Measurements from ENCODE around the gene MED12L.

DNA sequence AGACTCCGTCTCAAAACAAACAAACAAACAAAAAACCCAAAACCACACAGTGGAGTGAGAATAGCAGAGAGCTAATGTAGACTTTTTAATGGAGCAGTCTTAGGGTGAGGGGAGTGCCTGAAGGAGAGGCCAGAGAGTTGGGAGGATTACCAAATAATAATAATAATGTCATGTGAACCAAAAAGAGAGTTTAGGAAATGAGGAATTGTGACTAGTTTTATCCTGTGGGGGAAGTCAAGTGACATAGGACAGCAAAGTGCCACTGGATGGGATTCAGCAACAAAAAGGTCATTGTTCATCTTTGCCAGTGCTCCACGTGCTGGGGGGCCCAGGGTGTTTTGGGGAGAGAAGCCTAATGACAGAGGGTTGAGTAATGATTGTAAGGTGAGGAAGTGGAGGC lies 218.3 kb downstream of the MED12L start:
- TF ChIP-seq, protein P1, sequence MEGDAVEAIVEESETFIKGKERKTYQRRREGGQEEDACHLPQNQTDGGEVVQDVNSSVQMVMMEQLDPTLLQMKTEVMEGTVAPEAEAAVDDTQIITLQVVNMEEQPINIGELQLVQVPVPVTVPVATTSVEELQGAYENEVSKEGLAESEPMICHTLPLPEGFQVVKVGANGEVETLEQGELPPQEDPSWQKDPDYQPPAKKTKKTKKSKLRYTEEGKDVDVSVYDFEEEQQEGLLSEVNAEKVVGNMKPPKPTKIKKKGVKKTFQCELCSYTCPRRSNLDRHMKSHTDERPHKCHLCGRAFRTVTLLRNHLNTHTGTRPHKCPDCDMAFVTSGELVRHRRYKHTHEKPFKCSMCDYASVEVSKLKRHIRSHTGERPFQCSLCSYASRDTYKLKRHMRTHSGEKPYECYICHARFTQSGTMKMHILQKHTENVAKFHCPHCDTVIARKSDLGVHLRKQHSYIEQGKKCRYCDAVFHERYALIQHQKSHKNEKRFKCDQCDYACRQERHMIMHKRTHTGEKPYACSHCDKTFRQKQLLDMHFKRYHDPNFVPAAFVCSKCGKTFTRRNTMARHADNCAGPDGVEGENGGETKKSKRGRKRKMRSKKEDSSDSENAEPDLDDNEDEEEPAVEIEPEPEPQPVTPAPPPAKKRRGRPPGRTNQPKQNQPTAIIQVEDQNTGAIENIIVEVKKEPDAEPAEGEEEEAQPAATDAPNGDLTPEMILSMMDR (IDR thresholded peaks at IDR 0.05) = no peak
- TF ChIP-seq POLR2A (IDR thresholded peaks at IDR 0.05) (no peak), POLR2AphosphoS5 (IDR thresholded peaks at IDR 0.05) (no peak)
